ENCODE data around the gene LBX1.

The LBX1 gene

DNA sequence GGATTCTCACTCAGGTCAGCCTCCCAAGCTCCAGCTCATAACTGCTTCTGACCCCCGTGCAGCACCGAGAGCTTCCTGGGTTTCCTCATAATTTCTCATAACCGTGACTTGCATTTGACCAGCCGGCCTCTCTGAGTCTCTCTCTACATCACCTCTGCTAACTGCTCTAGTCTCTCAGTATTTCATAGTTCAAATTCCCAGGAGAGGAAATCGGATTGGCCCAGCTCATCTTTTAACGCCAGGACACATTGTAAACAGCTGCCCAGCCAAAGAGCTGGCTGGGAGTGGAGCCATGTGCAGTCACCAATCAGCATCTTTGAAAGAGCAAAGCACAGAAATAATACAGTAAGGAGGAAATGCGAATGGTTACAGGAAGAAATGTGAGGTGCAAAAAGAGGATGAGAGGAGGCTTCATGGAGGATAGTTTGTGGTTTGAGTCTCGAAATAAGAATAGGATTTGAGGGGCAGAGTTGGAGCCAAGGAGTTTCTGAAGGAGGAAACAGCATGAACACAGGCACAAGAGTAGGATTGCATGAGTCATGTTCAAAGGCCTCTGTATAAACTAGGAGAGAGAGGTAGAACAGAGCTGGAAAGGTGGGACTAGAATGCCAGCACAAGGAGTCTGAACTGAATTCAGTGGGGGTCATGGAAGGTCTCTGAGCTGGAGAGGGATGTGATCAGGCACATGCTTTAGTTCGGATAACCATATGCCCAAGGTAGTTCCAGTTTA lies 15.2 kb upstream of the LBX1 start:
- no peak for DNase-seq (ENCODE audit: low read depth)

DNA sequence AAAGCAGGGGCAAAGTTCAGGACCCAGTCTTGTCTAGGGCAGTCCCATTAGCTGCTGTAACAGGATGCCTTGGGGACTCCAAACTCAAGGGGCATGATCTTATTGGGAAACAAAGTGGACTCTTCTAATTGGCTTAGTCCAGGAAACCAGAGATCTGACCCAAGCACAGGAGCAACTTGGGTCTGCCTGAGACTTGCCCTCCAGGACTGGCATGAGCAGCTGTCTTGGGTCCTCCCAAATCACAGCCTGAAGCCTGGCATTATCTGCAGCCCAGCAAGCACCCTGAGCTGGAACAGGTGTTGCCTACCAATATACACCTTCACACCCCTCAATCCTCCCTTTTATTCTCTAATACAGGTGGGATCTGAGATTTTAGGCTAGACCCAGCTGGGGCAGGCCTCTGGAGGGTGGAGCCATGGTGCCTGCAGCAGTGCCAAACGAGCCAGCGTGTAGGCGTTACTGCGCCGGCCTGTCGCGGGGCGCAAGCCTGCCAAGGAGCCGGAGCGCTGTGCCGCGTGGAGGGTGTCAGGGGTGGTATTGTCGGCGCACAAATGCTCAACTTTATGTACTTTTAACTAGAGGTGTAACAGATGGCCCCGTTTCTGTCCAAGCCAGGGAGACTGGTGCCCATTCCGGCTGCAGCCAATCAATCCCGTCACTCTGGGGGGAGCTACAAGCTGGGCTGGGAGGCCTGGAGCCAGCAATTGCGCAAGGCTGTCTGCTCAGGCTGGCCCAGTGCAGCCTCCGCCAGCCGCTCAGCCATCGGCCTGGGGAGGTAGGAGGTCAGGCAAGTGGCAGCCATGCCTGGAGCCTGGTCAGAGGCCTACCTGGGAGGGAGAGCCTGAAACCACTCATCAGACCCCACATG lies 12.8 kb upstream of the LBX1 start:
- DNase-seq (ENCODE audit: low read depth): no peak

DNA sequence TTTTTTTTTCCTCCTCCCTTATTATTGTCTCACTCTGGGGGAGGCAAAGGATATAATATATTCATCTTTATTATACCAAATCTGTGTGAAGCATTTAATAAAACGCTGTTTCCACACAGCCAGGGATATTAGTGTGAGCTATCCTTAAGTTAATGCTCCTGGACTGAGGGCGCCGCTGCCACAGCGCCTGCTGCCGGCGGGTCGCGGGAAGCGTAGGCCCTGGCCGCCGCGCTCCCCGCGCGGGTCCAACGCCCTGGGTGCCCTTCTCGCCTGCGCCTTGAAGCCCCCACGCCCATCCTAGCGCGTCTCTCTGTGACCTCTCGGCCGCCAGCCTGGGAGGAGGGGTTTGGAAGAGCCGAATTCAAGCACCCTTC lies 9.5 kb upstream of the LBX1 start:
- no peak for DNase-seq (ENCODE audit: low read depth)

DNA sequence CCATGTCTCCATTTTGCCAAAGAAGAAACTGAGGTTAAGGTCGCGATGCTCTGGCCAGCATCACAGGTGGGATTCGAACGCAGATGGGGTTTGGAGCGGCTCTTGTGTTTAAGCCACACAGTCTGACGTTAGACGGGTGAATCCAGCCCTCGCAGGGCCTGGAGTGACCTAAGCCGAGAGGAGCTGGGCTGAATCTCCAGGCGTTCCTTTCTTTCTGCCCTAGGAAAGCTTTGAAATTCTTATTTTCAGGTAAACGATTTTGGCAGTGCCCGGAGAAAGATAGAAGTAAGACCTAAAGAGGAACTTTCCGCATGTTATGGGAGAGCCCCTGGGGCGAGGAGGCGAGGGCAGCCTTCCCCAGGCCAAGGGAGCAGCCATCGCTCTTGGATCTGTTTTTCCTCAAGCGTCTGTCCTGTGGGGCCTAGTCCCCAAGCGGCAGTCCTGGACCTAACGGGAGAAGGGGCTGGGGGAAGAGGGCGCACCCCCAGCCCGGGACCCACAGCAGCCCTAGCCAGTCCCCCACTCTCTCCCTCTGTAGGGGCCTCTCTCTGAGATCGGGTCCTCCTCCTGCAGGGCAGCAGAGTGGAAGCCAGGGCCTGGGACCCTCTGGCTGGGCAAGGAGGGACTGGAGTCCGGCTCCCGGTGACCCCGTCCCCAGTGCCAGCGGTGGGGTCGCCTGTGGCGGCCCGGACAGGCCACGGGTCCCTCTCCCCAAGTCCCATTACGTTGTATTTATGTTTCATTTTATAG lies 8.9 kb upstream of the LBX1 start:
- no peak for DNase-seq (ENCODE audit: low read depth)

DNA sequence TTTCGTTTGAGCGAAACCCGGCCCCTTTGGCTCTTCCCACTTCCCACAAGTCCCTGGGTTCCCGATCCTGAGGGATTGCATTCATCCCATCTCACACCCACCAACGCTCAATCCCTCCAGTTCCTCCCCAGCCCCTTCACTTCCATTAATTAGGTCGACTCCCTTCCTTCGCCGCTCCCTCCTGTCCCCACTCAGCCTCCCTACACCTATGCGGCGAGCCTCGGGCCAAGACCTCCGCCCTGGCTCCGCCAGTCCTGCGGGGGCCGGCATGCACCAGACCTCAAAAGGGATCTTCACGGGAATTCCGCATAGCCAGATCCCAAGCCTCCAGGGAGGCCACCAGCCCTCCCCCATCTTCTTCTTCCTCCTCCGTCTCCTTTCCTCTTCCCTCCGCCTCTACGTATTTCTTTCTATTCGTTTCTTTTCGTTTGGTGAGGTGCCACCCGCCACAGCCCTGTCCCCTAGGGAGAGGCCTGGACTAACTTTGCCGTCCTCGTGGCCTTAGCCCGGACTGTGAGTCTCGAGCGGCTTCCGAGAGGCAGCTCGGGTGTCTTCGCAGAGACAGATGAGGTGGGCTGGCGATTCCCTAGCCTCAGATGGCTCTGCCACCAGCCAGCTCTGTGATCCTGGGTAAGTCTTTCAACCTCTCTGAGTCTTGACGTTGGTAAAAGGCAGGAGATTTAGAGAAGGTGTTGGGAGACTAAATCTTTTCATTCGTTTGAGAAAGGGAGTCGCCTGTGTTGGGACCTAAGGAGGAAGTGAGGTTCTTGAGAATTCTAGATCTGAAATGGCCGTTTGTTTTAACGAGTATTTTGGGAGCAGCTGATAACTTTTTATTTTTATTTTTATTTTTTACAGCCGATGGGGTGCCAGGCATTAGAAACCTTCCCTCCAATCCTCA lies 8.1 kb upstream of the LBX1 start:
- DNase-seq (ENCODE audit: low read depth): no peak

DNA sequence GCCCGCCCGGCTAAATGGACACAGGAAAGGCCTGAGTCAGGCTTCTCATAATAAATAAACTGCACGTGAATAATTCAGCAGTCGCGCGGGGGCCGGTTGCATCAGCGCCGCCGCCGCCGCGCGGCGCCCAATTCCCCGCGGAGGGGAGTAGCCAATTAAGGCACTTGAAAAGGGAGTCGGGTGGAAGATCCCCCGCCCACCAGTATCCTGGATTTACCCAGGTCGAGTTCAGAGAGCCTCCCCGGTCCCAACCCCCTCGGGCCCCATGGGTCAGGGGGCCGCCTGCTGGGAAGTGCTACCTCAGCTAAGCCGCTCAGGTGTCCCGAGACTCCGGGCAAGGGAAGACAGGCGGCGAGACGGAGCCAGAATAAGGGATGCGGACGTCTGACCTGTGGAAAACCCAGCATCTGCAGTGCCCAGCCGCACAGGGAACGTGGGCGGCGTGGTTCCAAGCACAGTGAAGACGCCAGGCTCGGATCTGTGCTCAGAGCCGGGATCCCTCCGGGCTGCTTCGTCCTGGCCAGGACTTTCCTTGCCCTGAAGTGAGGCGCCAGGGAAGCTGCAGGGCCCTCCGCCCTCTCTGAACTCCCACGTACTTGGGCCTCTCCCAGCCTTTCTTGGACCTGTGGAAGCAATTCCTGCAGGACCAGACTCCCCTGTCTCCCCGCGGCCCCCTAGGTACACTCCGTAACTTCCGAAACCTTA lies 7.3 kb upstream of the LBX1 start:
- DNase-seq (ENCODE audit: low read depth): no peak

DNA sequence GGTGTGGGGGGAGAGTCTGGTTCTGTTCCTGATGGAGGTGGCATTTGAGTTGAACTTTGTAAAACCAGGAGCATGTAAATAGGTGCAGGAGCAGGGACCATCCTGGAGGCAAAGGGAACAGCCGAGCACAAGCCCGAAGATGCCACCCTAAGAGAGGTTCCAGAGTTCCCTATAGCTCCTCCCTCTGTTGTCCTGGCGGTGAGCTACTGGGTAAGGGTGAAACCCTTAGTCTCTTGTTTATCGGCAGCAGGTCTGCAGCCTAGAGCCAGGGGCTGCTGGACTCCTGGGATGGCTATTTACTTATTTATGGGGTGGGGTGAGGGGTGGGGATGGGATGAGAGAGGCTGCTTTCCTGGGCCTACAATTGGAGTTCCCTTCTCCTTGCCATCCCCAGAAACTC lies 6.5 kb upstream of the LBX1 start:
- DNase-seq (ENCODE audit: low read depth): no peak

DNA sequence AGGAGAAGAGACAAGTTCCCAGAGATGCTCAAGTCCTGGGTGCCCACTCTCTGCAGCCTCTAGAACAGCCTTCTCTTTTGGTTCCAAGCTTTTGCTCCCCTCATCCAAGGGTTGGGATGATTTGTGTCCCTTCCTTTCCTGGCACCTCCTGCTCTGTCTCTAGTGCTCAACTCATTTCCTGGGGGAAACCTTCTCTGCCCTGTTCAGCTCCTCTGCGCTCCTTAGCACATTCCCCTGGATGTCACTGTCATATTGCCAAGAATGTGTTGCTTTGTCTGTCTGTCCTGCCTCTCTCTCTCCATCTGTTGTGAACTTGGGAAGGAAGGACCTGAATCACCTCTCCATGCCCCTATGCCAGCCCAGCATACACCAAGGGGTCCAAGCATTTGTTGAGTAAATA lies 5.1 kb upstream of the LBX1 start:
- no peak for DNase-seq (ENCODE audit: low read depth)

DNA sequence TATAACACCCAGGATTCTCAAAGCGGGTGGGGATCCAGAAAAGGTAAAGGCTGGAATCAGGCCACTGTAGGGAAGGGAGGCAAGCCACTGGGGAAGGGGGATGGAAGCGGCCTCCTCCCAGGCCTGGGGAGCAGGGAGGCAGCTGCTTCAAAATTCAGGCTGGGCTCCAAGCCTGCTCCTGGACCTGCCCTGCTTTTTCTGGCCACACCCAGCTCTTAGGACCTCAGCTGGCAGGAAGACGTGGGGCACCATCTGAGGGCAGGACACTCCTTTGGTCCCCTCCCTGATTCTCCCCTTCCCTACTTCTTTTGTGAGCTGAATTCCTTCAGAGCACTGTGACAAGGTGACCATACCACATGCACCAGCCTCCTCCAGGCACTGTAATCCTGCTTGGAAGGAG lies 4.6 kb upstream of the LBX1 start:
- no peak for DNase-seq (ENCODE audit: low read depth)

DNA sequence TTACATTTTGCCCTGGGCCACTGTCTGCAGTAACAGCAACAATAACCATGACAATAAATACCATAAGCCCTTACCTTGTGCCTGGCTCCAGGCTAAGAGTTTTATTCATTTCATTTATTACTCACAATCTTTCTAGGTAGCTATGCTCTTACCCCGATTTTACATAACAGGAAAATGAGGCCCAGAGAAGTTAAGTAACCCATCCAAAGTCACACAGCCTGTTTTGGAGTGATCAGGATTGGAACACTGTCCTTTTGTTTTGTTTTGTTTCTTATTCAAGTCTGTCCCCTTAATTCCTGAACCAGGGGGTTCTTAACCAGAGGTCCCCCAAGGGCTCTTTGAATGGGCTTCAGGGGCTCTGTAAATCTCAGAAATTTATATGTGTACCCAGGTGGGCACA lies 4.2 kb upstream of the LBX1 start:
- DNase-seq (ENCODE audit: low read depth): no peak

DNA sequence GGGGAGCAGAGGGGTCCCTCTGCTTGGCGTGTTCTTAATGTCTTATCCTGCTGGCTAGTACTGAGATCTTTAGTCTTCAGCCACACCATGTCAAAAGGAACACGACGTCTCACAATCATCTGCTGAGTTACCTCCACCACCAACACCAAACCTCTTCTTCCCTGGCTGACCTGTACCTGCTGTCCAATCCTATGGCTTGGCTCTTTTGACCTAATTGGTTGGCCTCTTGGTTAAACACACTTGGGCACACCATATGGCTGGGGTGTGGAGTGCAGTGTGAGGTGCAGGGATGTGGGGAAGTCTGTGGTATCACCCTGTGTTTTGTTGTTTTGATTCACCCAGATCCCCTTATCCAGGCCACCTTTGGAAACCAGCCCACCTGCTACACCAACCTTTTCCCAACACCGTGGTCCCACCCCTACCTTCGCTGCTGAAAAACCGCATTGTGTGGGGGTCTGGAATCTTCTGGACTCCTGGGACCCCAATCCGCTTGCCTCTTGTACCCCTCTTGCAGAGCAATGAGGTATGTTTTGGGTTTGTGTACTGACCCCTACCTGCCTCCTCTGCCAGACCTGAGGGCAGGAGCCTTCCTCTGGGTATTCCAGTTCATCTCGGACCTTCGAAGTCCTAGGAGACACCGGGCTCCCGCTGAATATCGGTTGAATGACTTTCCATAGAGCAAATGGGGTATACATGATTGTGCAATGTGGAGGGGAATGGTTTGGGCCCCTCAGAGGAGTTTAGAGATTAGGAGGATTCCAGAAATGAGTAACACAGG lies 2.8 kb upstream of the LBX1 start:
- no peak for DNase-seq (ENCODE audit: low read depth)

DNA sequence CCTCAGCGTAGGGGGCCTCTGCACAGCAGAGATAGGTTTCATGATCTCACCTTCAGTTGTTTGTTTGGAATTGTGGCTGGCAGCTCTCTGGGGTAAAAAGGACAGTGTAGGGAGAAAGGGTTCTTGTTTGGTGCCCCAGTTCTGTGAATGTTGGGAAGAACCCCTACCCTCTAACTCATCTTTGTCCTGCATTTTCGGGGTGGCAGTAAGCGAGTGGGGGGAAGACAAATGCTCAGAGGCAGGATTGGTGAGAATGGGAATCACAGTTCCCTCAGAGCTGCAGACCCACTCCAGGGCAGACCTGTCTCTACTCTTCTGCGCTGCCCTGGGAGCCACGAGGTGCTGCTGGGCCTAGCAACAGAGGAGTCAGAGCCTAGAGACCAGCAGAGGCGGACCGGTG lies 1.8 kb upstream of the LBX1 start:
- no peak for DNase-seq (ENCODE audit: low read depth)

DNA sequence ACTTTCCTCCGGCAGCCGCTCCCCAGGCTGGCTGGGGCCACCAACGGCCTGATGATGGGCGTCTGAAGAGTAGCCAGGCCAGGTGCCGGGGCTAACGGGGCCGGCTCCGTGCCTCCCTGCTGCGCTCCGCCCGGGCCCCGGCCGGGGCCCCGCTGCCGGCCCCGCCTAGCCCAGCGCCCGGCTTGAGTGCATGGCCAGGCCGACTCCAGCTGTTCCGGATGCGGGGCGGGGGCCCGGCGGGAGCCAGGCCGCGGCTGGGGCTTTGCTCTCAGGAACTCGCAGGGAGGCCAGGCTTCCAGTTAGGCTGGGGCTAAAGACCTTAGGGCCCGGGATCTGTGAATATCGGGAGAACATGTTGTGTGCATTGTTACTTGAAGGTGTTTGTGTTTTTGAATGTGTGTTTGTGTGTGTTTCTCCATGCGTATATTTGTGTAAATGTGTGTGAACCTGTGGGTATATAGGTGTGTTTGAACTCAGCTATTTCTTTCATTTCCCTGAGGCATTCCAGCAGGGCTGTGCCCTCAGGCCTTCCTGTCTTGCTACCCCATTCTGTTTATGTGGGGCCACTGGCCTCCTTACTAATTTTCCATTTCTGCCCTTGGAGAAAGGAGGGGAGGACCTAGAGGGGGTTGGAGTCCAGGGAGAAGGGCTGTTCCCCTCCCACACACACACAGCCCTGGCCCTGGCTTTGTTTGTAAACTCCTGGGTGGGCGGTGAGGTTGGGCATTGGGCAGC lies 1.1 kb upstream of the LBX1 start:
- DNase-seq (ENCODE audit: low read depth): no peak

DNA sequence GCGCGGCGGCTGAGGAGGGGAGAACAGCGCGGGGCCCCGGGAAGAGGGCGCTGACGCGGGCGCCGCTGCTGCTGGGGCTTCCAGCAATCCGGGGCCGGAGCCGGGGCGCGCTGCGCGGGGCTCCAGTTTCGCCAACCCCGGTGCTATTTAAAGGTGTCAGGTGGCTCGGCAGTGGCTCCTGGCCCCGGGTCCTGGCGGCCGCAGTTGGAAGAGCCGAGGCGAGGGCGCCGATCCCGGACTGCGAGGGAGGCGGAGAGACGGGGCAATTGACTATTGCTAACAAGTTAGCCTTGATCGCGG lies 347 bp downstream of the LBX1 start:
- no peak for DNase-seq (ENCODE audit: low read depth)

DNA sequence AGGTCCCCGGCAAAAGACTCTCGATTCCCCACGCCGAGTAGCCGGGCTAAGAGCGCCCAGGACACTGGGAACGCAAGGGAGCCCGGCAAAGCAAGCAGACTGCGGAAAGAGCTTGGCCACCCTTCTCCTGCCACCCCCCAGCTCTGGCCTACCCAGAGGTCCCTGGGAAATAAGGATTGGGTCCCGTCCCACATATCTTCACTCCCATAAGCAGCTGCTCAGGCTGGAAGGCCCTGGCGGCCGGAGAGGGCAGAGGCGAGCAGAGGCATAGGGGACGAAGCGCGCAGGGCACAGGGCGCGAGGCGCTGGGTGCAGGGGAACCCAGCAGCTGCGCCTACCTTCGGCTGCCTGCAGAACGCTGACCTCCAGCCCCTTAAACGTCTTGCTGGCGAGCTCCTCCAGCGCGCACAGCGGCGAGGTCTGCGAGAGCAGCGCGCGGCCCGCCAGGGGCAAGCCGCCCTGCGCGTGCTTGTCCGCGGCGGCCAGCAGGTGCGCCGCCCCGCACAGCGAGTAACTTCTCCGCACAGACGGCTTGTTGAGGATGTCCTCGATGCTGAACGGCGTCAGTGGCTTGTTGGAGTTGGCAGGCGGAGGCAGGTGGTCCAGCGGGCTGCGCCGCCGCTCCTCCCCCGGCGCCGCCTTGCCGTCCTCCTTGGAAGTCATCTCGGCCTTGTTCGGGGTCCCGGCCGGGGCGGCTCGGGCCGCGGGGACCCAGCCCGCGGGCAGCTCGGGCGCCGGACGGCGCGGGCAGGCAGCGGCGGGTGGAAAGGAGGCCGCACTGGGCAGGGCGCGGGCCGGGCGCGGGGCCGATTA lies 904 bp downstream of the LBX1 start:
- no peak for DNase-seq (ENCODE audit: low read depth)

DNA sequence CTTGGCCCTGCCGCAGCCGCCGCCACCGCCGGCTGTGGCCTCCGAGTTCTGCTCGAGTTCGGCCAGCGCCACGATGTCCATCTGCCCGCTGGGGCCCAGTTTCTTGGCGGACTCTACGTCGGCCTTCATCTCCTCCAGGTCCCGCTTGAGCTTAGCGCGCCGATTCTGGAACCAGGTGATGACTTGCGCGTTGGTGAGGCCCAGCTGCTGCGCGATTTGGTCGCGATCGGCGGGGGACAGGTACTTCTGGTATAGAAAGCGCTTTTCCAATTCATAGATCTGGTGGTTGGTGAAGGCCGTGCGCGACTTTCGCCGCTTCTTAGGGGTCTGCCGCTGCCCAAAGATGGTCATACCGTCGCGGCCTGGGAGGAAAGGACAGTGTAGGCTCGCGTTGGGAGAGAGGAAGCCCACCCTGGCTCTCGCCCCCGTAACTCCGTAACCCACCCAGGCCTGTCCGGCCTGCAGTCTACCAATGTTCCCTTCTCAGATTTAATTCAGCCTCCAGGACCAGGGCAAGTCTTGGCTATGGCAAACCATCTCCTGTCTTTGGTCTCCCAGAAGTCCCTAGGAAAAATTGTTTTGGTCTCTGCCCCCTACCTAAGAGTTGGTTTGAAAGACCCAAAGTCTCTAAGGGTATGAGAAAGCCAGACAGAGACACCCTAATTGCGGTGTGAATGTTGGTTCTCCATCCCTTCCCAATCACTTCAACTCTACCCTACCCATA lies 1.7 kb downstream of the LBX1 start:
- no peak for DNase-seq (ENCODE audit: low read depth)

DNA sequence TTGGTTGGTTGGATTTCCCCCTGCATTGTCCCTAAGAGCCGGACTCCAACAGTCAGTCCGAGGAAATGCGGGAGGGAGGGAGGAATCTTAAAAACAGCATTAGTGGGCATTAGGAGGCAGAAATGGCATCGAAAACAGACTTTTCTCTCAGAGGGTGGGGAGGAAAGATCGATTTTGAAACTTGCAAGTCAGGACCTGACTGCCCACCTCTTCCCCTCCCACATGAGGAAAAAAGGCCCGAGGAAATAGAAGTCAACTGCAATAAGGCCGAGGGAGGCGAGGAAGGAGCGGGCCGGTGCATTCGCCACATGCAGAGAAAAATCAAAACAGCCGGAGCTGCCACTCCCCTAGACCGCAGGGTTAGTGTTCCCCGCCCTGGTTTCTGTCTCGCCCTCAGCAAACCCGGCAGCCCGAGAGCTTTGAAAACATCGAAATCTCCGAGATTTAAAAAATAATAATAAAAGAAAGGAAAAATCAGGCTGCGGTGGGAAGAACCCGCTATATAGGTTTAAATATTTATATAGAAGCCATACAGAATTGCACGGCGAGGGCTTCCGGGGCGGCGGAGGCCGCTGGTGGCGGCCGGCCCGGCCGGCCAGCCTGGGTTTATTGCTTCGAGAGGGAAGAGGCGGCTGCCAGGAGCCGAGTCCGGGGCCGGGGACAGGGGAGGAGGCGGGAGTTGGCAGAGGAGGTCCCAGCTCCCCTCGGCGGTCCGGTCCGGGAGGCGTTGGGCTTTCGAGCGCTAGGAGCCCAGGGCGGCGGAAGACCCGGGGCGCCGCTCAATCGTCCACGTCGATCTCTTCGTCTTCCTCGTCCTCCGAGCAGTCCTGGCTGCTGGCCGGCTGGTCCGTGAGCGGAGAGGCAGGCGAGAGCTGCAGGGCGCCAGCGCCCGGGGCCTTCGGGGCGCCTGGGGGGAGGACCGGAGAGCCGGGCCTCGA lies 2.5 kb downstream of the LBX1 start:
- DNase-seq (ENCODE audit: low read depth): no peak

All from stimulated activated CD8-positive, alpha-beta memory T cell treated with anti-CD3 and anti-CD28 coated beads, Interleukin-4, amount 100 ng/mL, for 24 hours (primary cell).